Panc1 (cell line): Measurements from ENCODE around the gene CAMKMT. TPM values are rescaled to one million over a fixed set of nuclear protein-coding genes. Genes with fewer than 3 reads are reported as not detected.

ENCODE experiments used
- ATAC-seq: fragments of 200-7000 bp; cut with Tn5 transposase; 2 replicates; pipeline ENCODE4 v1.9.1; 2020; ENCODE audit warnings: mild to moderate bottlenecking, moderate library complexity
- BruUV-seq: library from RNA; stranded (reverse); fragments of 400-500 nt; replicated peaks from 2 replicates; lab custom pipeline; 2021; lab: Mats Ljungman, UMichigan
- CTCF ChIA-PET: fragments of 300-600 bp; sonication (Branson Sonifier 250); formaldehyde crosslinking; loops from one replicate; lab custom pipeline; 2022; ENCODE audit warnings: antibody characterized with exemption; lab: Charles Lee
- POLR2A ChIA-PET: fragments of 300-600 bp; sonication (Branson Sonifier 250); formaldehyde crosslinking; loops from one replicate; lab custom pipeline; 2022; ENCODE audit warnings: antibody characterized with exemption; lab: Charles Lee
- DNase-seq: peaks from one replicate; pipeline ENCODE4 v3.0.0-alpha.2; 2010; ENCODE audit warnings: low read depth, low spot score
- H3K27ac ChIP-seq: 2 replicates; pipeline ENCODE4 v1.5.1; 2011; ENCODE audit warnings: mild to moderate bottlenecking, low read length, inconsistent platforms
- H3K27me3 ChIP-seq: fragments of 200-500 bp; sonication (Bioruptor generic); 2 replicates; pipeline ENCODE4 v1.6.0; 2014; ENCODE audit warnings: low read length, inconsistent platforms; ENCODE audit not compliant: control insufficient read depth, insufficient read depth
- H3K36me3 ChIP-seq: fragments of 200-500 bp; sonication (Bioruptor generic); 2 replicates; pipeline ENCODE4 v1.5.1; 2014; ENCODE audit warnings: inconsistent platforms, mild to moderate bottlenecking, low read length, moderate library complexity; ENCODE audit not compliant: control insufficient read depth, insufficient read depth
- H3K4me1 ChIP-seq: 2 replicates; pipeline ENCODE4 v1.5.1; 2011; ENCODE audit warnings: inconsistent platforms, mild to moderate bottlenecking, low read length, moderate library complexity; ENCODE audit not compliant: control insufficient read depth, insufficient read depth
- H3K4me3 ChIP-seq, 2 experiments: 2 replicates each; pipeline ENCODE4 v1.5.1; 2011 to 2012; ENCODE audit warnings: low read depth in 2 of 2, low read length in 2 of 2, mild to moderate bottlenecking in 2 of 2, inconsistent platforms in 1 of 2, moderate library complexity in 1 of 2
- H3K9me3 ChIP-seq: fragments of 200-500 bp; sonication (Bioruptor generic); 2 replicates; pipeline ENCODE4 v1.5.1; 2014; ENCODE audit warnings: low read depth, mild to moderate bottlenecking, inconsistent platforms, low read length, moderate library complexity; ENCODE audit not compliant: control insufficient read depth, insufficient read depth
- CTCF ChIP-seq: fragments of 450-650 bp; IDR thresholded peaks from 2 replicates; pipeline ENCODE4 v1.5.1; 2017; ENCODE audit warnings: mild to moderate bottlenecking
- POLR2AphosphoS5 ChIP-seq: IDR thresholded peaks from 2 replicates; pipeline ENCODE4 v1.6.1; 2012; ENCODE audit warnings: mild to moderate bottlenecking, low read depth, low read length, moderate library complexity
- REST ChIP-seq, 2 experiments: IDR thresholded peaks; 2 replicates each; pipeline ENCODE4 v1.6.1; 2011 to 2012; ENCODE audit warnings: low read depth in 2 of 2, control low read depth in 1 of 2, low read length in 1 of 2, mild to moderate bottlenecking in 1 of 2, moderate library complexity in 1 of 2; ENCODE audit not compliant: insufficient read depth in 1 of 2
- SIN3A ChIP-seq: IDR thresholded peaks from 2 replicates; pipeline ENCODE4 v1.6.1; 2012; ENCODE audit warnings: low read depth, mild to moderate bottlenecking, low read length, moderate library complexity, borderline replicate concordance; ENCODE audit not compliant: insufficient read depth
- TCF7L2 ChIP-seq: IDR thresholded peaks from 2 replicates; pipeline ENCODE4 v1.6.1; 2011; ENCODE audit warnings: mild to moderate bottlenecking, low read depth, low read length, inconsistent platforms
- in situ Hi-C: cut with HindIII; loops from 2 replicates; pipeline ENCODE4 v1.10.0; 2016; ENCODE audit warnings: low sequenced_read_pairs, low pct_unique_long_range_greater_than_20kb
- intact Hi-C: fragments of 100-400 bp; cut with micrococcal nuclease; formaldehyde crosslinking; loops from one replicate; pipeline ENCODE4 v1.10.0; 2022; ENCODE audit not compliant: unreplicated experiment
- total RNA-seq: library from RNA; stranded (reverse); gene quantifications from one replicate; pipeline ENCODE4 v1.2.1, GENCODE V29; 2021; ENCODE audit not compliant: unreplicated experiment

The CAMKMT gene
- total RNA-seq, 1 experiment from 2014 or later, result 12.6 TPM

- Histone ChIP-seq H3K4me3 (no peak overlapping the region), H3K9me3 (peaks cover 11% of the 10 kb centered on the region; the same call in 1 of the 2 replicates), H3K4me1 (no peaks in the 10 kb centered on the region), H3K27me3 (no peaks in the 10 kb centered on the region), H3K36me3 (no peaks in the 10 kb centered on the region), H3K27ac (no peak overlapping the region)
- TF ChIP-seq REST (IDR thresholded peaks at IDR 0.05; ENCODE audit: insufficient read depth in 1 of 2, low read depth in 2 of 2, low read length in 1 of 2), result no peak
- TF ChIP-seq TCF7L2, result no peak
- no peak for TF ChIP-seq SIN3A
- no peak for TF ChIP-seq CTCF
- TF ChIP-seq POLR2AphosphoS5, result no peak
- CTCF ChIA-PET, result interaction anchor here (0.6 kb wide), 1 partner anchor 116 kb away, joined by 3 read pairs; no protein-coding TSS in a partner anchor
- intact Hi-C loops, result no loop called here
- no TSS peak for BruUV-seq
- in situ Hi-C loops, result no loop called here
- no peak for ATAC-seq
- DNase-seq, result no peak
- POLR2A ChIA-PET, result no interaction called here
Observed at GRCh38 chr2:44740678-44741077, 378.9 kb downstream of the CAMKMT start.

- no peak for TF ChIP-seq TCF7L2
- no peak for TF ChIP-seq CTCF
- TF ChIP-seq POLR2AphosphoS5, result no peak
- no peak for TF ChIP-seq REST (IDR thresholded peaks at IDR 0.05; ENCODE audit: insufficient read depth in 1 of 2, low read depth in 2 of 2, low read length in 1 of 2)
- no peak for TF ChIP-seq SIN3A
- ChIA-PET POLR2A (no interaction called here), CTCF (interaction anchor here (0.6 kb wide), 1 partner anchor 116 kb away, joined by 3 read pairs; no protein-coding TSS in a partner anchor)
- no peaks in the 10 kb centered on the region for H3K27me3 ChIP-seq
- no peak for DNase-seq
- H3K27ac ChIP-seq, result no peak overlapping the region
- no peaks in the 10 kb centered on the region for H3K4me1 ChIP-seq
- in situ Hi-C loops (no loop called here), intact Hi-C loops (no loop called here)
- H3K36me3 ChIP-seq, result no peaks in the 10 kb centered on the region
- no TSS peak for BruUV-seq
- no peak for ATAC-seq
- H3K9me3 ChIP-seq, result peaks cover 3% of the 10 kb centered on the region; the same call in 1 of the 2 replicates
- H3K4me3 ChIP-seq, result no peak overlapping the region
Observed at GRCh38 chr2:44741507-44741906, 379.8 kb downstream of the CAMKMT start.
